HFFc6 (cell line): ENCODE results near the gene FNDC3A. TPM values are rescaled to one million over a fixed set of nuclear protein-coding genes. Genes with fewer than 3 reads are reported as not detected.

ENCODE experiments used
- DNase-seq: peaks from one replicate; pipeline ENCODE4 v3.0.0-alpha.2; 2018
- H3K27ac Mint-ChIP-seq: 2 replicates; pipeline ENCODE4 v1.8.0; 2020; ENCODE audit warnings: mild to moderate bottlenecking, mixed read lengths
- H3K27me3 Mint-ChIP-seq: 2 replicates; pipeline ENCODE4 v1.8.0; 2021; ENCODE audit warnings: mild to moderate bottlenecking, moderate library complexity, mixed read lengths; ENCODE audit not compliant: insufficient read depth
- H3K36me3 Mint-ChIP-seq: 2 replicates; pipeline ENCODE4 v1.8.0; 2021; ENCODE audit warnings: low read depth, mixed read lengths
- H3K4me1 Mint-ChIP-seq: 2 replicates; pipeline ENCODE4 v1.8.0; 2020; ENCODE audit warnings: low read depth, mixed read lengths
- H3K4me3 Mint-ChIP-seq: 2 replicates; pipeline ENCODE4 v1.8.0; 2020; ENCODE audit warnings: mild to moderate bottlenecking, moderate library complexity, mixed read lengths
- H3K9me3 Mint-ChIP-seq: 2 replicates; pipeline ENCODE4 v1.8.0; 2020; ENCODE audit warnings: mild to moderate bottlenecking, mixed read lengths
- total RNA-seq, 6 experiments: library from RNA; stranded (reverse); fragmentation: NEBNext Ultra II Directional; extraction: Animal tissue kit (Norgen Biotek cat#: 25700); gene quantifications; 2 replicates in 1 of 6; 3 replicates in 5 of 6; pipeline ENCODE4 v1.2.3, GENCODE V29; 2021
- TF ChIP-seq, protein P1 (sequence below): fragments of 200-600 bp; sonication (generic); IDR thresholded peaks from 2 replicates; pipeline ENCODE4 v1.5.0; 2021; ENCODE audit warnings: antibody characterized with exemption, mild to moderate bottlenecking

FNDC3A gene
- total RNA-seq, 6 experiments from 2014 or later = 60.3 to 73.8 (median 67.9) TPM

DNA sequence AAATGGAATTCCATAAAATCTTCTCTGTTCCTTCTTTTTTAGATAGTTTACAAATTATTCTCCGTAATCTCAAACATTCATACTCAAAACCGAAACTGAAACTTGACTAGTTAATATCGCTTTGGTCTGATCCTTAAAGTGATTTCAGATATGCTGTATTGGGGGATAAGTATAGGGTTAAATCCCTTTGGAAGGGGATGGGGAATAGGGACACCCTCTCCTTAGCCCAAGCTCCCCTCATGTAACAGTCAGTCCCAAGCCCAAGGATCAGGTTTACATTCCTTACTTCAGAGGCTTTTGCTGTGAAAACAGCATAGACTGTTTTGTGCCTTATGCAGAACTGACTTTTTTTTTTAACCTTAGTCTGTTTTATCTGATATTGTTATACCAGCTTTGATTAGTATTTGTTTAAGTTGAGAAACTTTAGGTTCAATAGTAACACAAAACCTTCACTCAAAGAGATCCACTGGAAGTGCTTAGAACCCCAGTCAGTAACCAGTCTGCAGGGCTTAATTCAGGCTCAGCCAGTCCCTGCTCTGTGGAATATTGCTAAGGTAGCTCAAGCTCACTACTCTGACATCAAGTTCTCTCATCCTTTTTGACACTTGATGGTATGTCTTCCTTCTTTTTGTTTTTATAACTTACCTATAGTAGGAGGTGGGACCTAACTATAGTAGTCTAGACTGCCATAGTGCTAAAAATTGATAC is 282.5 kb downstream of the FNDC3A start:
- TF ChIP-seq, protein P1, sequence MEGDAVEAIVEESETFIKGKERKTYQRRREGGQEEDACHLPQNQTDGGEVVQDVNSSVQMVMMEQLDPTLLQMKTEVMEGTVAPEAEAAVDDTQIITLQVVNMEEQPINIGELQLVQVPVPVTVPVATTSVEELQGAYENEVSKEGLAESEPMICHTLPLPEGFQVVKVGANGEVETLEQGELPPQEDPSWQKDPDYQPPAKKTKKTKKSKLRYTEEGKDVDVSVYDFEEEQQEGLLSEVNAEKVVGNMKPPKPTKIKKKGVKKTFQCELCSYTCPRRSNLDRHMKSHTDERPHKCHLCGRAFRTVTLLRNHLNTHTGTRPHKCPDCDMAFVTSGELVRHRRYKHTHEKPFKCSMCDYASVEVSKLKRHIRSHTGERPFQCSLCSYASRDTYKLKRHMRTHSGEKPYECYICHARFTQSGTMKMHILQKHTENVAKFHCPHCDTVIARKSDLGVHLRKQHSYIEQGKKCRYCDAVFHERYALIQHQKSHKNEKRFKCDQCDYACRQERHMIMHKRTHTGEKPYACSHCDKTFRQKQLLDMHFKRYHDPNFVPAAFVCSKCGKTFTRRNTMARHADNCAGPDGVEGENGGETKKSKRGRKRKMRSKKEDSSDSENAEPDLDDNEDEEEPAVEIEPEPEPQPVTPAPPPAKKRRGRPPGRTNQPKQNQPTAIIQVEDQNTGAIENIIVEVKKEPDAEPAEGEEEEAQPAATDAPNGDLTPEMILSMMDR = no peak
- no peaks in the 10 kb centered on the region for H3K4me1 Mint-ChIP-seq
- no peak overlapping the region for H3K27ac Mint-ChIP-seq
- DNase-seq = no peak
- no peaks in the 10 kb centered on the region; the same call in 1 of the 2 replicates for H3K27me3 Mint-ChIP-seq
- no peak overlapping the region for H3K4me3 Mint-ChIP-seq
- peaks cover 33% of the 10 kb centered on the region for H3K36me3 Mint-ChIP-seq
- H3K9me3 Mint-ChIP-seq = no peaks in the 10 kb centered on the region

Other genes starting within 250 kb of the FNDC3A start
- not detected for gene MLNR, start 244.4 kb downstream of the FNDC3A start, total RNA-seq